Suprapubic skin (tissue), 3 donors: ENCODE results near the gene DNAAF8.

Experiments
- POLR2A ChIP-seq, 2 donors: fragments of 450-650 bp; IDR thresholded peaks; one replicate each; pipeline ENCODE4 v1.6.1; 2017; ENCODE audit warnings: antibody characterized with exemption in 2 of 2, mild to moderate bottlenecking in 2 of 2, moderate library complexity in 2 of 2
- TF ChIP-seq, protein P1 (sequence below), 2 donors: fragments of 200-600 bp in 1 of 2; fragments of 450-650 bp in 1 of 2; sonication (generic) in 1 of 2; IDR thresholded peaks; one replicate each; pipeline ENCODE4 v1.5.1; 2016 to 2019; ENCODE audit warnings: antibody characterized with exemption in 2 of 2, mild to moderate bottlenecking in 1 of 2, moderate library complexity in 1 of 2

DNA sequence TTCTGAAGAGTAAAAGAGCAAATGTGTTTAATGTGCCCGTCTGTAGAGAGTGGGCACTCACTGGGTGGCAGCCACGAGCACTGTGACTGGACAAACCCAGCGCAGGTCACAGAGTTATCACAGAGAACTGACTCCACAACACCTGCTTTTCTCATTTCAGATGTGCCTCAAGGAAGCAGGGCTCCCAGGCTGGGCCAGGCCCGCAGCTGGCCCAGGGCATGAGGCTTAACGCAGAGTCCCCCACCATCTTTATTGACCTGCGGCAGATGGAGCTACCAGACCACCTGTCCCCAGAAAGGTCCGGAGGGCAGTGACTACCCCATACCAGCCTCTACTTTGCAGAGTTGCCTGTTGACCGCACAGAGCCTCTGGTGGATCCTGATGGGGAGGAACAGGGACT lies 11.9 kb downstream of the DNAAF8 start:
- TF ChIP-seq, protein P1, sequence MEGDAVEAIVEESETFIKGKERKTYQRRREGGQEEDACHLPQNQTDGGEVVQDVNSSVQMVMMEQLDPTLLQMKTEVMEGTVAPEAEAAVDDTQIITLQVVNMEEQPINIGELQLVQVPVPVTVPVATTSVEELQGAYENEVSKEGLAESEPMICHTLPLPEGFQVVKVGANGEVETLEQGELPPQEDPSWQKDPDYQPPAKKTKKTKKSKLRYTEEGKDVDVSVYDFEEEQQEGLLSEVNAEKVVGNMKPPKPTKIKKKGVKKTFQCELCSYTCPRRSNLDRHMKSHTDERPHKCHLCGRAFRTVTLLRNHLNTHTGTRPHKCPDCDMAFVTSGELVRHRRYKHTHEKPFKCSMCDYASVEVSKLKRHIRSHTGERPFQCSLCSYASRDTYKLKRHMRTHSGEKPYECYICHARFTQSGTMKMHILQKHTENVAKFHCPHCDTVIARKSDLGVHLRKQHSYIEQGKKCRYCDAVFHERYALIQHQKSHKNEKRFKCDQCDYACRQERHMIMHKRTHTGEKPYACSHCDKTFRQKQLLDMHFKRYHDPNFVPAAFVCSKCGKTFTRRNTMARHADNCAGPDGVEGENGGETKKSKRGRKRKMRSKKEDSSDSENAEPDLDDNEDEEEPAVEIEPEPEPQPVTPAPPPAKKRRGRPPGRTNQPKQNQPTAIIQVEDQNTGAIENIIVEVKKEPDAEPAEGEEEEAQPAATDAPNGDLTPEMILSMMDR (IDR thresholded peaks at IDR 0.05), result no peak
- no peak for TF ChIP-seq POLR2A (IDR thresholded peaks at IDR 0.05)
